K562 (cell line): ENCODE results near the gene MYOC. TPM values are rescaled to one million over a fixed set of nuclear protein-coding genes. Genes with fewer than 3 reads are reported as not detected.

Experiments
- ATAC-seq: fragments of 200-7000 bp; cut with Tn5 transposase; 3 replicates; pipeline ENCODE4 v1.9.1; 2020; ENCODE audit warnings: moderate library complexity
- BruUV-seq: library from RNA; stranded (reverse); fragments of 400-500 nt; replicated peaks from 2 replicates; lab custom pipeline; 2021; lab: Mats Ljungman, UMichigan
- CTCF ChIA-PET: fragments of 300-600 bp; formaldehyde crosslinking; extraction: SDS; loops from one replicate; lab custom pipeline; 2021; ENCODE audit warnings: low intra/inter-chr PET ratio; lab: Yijun Ruan, JAX
- POLR2A ChIA-PET: fragments of 300-600, 350-650 bp; sonication (Branson Sonifier 250); formaldehyde crosslinking; extraction: SDS; loops from one replicate; lab custom pipeline; 2021; ENCODE audit warnings: antibody characterized with exemption, inconsistent platforms; lab: Yijun Ruan, JAX
- DNase-seq, 4 experiments: peaks; one replicate each; pipeline versions ENCODE4 v3.0.0 to v3.0.0-alpha.2; 2011 to 2018; ENCODE audit warnings: low spot score in 3 of 4, mixed read lengths in 3 of 4; ENCODE audit errors: extremely low read depth in 1 of 4
- FAIRE-seq: peaks from 2 replicates; lab custom pipeline; 2011; peaks lifted over from hg19 to GRCh38; lab: Jason Lieb, UNC
- H2AFZ ChIP-seq: 2 replicates; pipeline ENCODE4 v1.6.0; 2011; ENCODE audit warnings: low read depth, low read length, control low read depth, inconsistent platforms
- H3K27ac ChIP-seq: fragments of 200-600 bp; 3 replicates; pipeline ENCODE4 v1.8.0; 2011; ENCODE audit warnings: low read depth, mild to moderate bottlenecking, control low read depth, inconsistent platforms, low read length, moderate library complexity, mixed read lengths; ENCODE audit errors: extremely low read depth
- H3K27me3 ChIP-seq, 2 experiments: fragments of 300-600 bp in 1 of 2; 2 replicates in 1 of 2; 3 replicates in 1 of 2; pipeline versions ENCODE4 v1.6.0 to v1.8.0; 2011; ENCODE audit warnings: inconsistent platforms in 2 of 2, low read length in 2 of 2, mild to moderate bottlenecking in 1 of 2, mixed read lengths in 1 of 2, moderate library complexity in 1 of 2; ENCODE audit not compliant: control insufficient read depth in 2 of 2, insufficient read depth in 2 of 2
- H3K36me3 ChIP-seq: fragments of 300-600 bp; 3 replicates; pipeline ENCODE4 v1.8.0; 2011; ENCODE audit warnings: mild to moderate bottlenecking, low read length, inconsistent platforms; ENCODE audit not compliant: control insufficient read depth, insufficient read depth
- H3K4me1 ChIP-seq, 2 experiments: fragments of 200-600 bp in 1 of 2; replicated peaks in 1 of 2; 2 replicates in 1 of 2; 3 replicates in 1 of 2; pipeline versions ENCODE4 v1.5.1 to v1.8.0; 2011; ENCODE audit warnings: inconsistent platforms in 2 of 2, low read length in 2 of 2, mild to moderate bottlenecking in 1 of 2, mixed read lengths in 1 of 2, moderate library complexity in 1 of 2; ENCODE audit not compliant: control insufficient read depth in 2 of 2, insufficient read depth in 2 of 2
- H3K4me2 ChIP-seq: 2 replicates; pipeline ENCODE4 v1.6.1; 2011; ENCODE audit warnings: low read length, control low read depth, inconsistent platforms, mixed read lengths; ENCODE audit not compliant: insufficient read depth
- H3K4me3 ChIP-seq: fragments of 200-600 bp; sonication (generic), shearing (Covaris generic); 2 replicates; pipeline ENCODE4 v1.5.1; 2016; ENCODE audit warnings: control low read depth, inconsistent platforms
- H3K79me2 ChIP-seq: fragments of 200-600 bp; 3 replicates; pipeline ENCODE4 v1.8.0; 2011; ENCODE audit warnings: low read length, inconsistent platforms; ENCODE audit not compliant: control insufficient read depth, insufficient read depth
- H3K9ac ChIP-seq, 2 experiments: 2 replicates each; pipeline versions ENCODE4 v1.6.0 to v1.6.1; 2011; ENCODE audit warnings: low read depth in 2 of 2, low read length in 2 of 2, control low read depth in 1 of 2, inconsistent platforms in 1 of 2, mild to moderate bottlenecking in 1 of 2, mixed read lengths in 1 of 2; ENCODE audit not compliant: insufficient read depth in 1 of 2
- H3K9me1 ChIP-seq: one replicate; pipeline ENCODE4 v1.6.0; 2011; ENCODE audit warnings: inconsistent platforms, mild to moderate bottlenecking, low read length, moderate library complexity; ENCODE audit not compliant: control insufficient read depth, insufficient read depth
- H3K9me3 ChIP-seq: replicated peaks from 2 replicates; pipeline ENCODE4 v1.5.1; 2011; ENCODE audit warnings: low read depth, low read length, inconsistent platforms; ENCODE audit not compliant: control insufficient read depth, insufficient read depth
- H4K20me1 ChIP-seq: replicated peaks from 2 replicates; pipeline ENCODE4 v1.6.1; 2011; ENCODE audit warnings: low read length, inconsistent platforms, mixed read lengths; ENCODE audit not compliant: control insufficient read depth, insufficient read depth
- CBX1 ChIP-seq: sonication (generic); IDR thresholded peaks from 2 replicates; pipeline ENCODE4 v1.6.1; 2016; ENCODE audit warnings: antibody characterized with exemption, low read depth, mild to moderate bottlenecking
- CBX3 ChIP-seq, 2 experiments: IDR thresholded peaks; 1 replicate in 1 of 2; 2 replicates in 1 of 2; pipeline ENCODE4 v1.6.1; 2012; ENCODE audit warnings: inconsistent platforms in 2 of 2, low read length in 2 of 2, borderline replicate concordance in 1 of 2, control low read depth in 1 of 2
- CREB3 ChIP-seq: fragments of 450-650 bp; conservative IDR thresholded peaks from 2 replicates; pipeline ENCODE4 v1.6.1; 2016; ENCODE audit warnings: missing genetic modification characterization, low read depth, mild to moderate bottlenecking, missing compliant biosample characterization, moderate library complexity
- ESRRA ChIP-seq: fragments of 450-650 bp; IDR thresholded peaks from 2 replicates; pipeline ENCODE4 v1.6.1; 2014; ENCODE audit warnings: low read depth, mild to moderate bottlenecking, moderate library complexity, borderline replicate concordance
- HDGF ChIP-seq: fragments of 450-650 bp; IDR thresholded peaks from 2 replicates; pipeline ENCODE4 v1.6.1; 2016
- JUND ChIP-seq, 2 experiments: IDR thresholded peaks; 2 replicates in 1 of 2; 3 replicates in 1 of 2; pipeline ENCODE4 v1.6.1; 2011; ENCODE audit warnings: borderline replicate concordance in 2 of 2, low read depth in 2 of 2, low read length in 2 of 2, improper control_type of control experiment in 1 of 2, missing biosample characterization in 1 of 2, missing genetic modification characterization in 1 of 2, missing genetic modification reagents in 1 of 2
- KDM1A ChIP-seq, 2 experiments: fragments of 450-650 bp; IDR thresholded peaks; 2 replicates each; pipeline ENCODE4 v1.6.1; 2016; ENCODE audit warnings: mild to moderate bottlenecking in 2 of 2
- KLF1 ChIP-seq: fragments of 450-650 bp; IDR thresholded peaks from 2 replicates; pipeline ENCODE4 v1.6.1; 2016; ENCODE audit warnings: missing genetic modification characterization, missing compliant biosample characterization
- KLF16 ChIP-seq: IDR thresholded peaks from 2 replicates; pipeline ENCODE4 v1.6.1; 2016; ENCODE audit warnings: antibody characterized with exemption
- MYC ChIP-seq, 2 experiments: fragments of 250-450 bp in 1 of 2; sonication (Bioruptor Pico) in 1 of 2; IDR thresholded peaks; 2 replicates each; pipeline versions ENCODE4 v1.5.1 to v1.6.1; 2012 to 2021; ENCODE audit warnings: low read depth in 2 of 2, borderline replicate concordance in 1 of 2, improper control_type of control experiment in 1 of 2, low read length in 1 of 2, mild to moderate bottlenecking in 1 of 2, moderate library complexity in 1 of 2
- NFRKB ChIP-seq: fragments of 450-650 bp; IDR thresholded peaks from 2 replicates; pipeline ENCODE4 v1.6.1; 2016; ENCODE audit warnings: low read depth
- NR2C2 ChIP-seq, 2 experiments: fragments of 200-800 bp in 1 of 2; sonication (Bioruptor generic) in 1 of 2; sonication (generic) in 1 of 2; formaldehyde crosslinking in 1 of 2; IDR thresholded peaks; 2 replicates each; pipeline versions ENCODE4 v1.6.1 to v1.8.0; 2016 to 2022; ENCODE audit warnings: mild to moderate bottlenecking in 1 of 2, missing compliant biosample characterization in 1 of 2, missing genetic modification characterization in 1 of 2, missing genetic modification reagents in 1 of 2
- SMARCA5 ChIP-seq: fragments of 450-650 bp; IDR thresholded peaks from 2 replicates; pipeline ENCODE4 v1.6.1; 2016
- TFAP4 ChIP-seq: sonication (generic); formaldehyde crosslinking; IDR thresholded peaks from 2 replicates; pipeline ENCODE4 v1.8.0; 2022; ENCODE audit warnings: missing genetic modification reagents, mild to moderate bottlenecking, moderate library complexity, borderline replicate concordance
- ZFP36 ChIP-seq: fragments of 150-350 bp; IDR thresholded peaks from 2 replicates; pipeline ENCODE4 v1.6.1; 2018; ENCODE audit warnings: low read length, low read depth; ENCODE audit not compliant: partially characterized antibody
- WGBS: fragments of 100-300 bp; shearing (Covaris generic); methylation state at CpG from one replicate; pipeline ENCODE4 v1.1.6; 2016; ENCODE audit warnings: low coverage, mixed read lengths; ENCODE audit not compliant: insufficient coverage; ENCODE audit errors: missing lambda C conversion rate; 5-methylcytosine and 5-hydroxymethylcytosine counted together
- in situ Hi-C: fragments of 300-500 bp; cut with MboI; formaldehyde crosslinking; loops from 4 replicates; pipeline ENCODE4 v1.15.0; 2018; ENCODE audit warnings: inconsistent platforms, mixed read lengths
- intact Hi-C: fragments of 100-400 bp; cut with micrococcal nuclease; formaldehyde crosslinking; loops from 2 replicates; pipeline ENCODE4 v1.14.2; 2022
- polyA plus RNA-seq, 8 experiments: library from polyadenylated mRNA; depleted of rRNA in 4 of 8; stranded (reverse) in 5 of 8; unstranded in 3 of 8; fragments of >200 nt; fragmentation: Nextera tagmentation in 2 of 8; fragmentation: Illumina TruSeq in 1 of 8; extraction: Ambion mirVana in 2 of 8; extraction: Trizol in 1 of 8; gene quantifications; 2 replicates each; pipeline versions ENCODE4 v1.2.1 to v1.2.3, GENCODE V29; 2011 to 2014; ENCODE audit warnings: inconsistent platforms in 1 of 8, missing spikeins in 1 of 8
- total RNA-seq, 7 experiments: library from RNA; depleted of rRNA in 6 of 7; stranded (reverse); fragments of >200 nt in 6 of 7; fragmentation: Illumina TruSeq in 2 of 7; extraction: Trizol in 2 of 7; gene quantifications; 2 replicates each; pipeline versions ENCODE4 v1.2.1 to v1.2.3, GENCODE V29; 2011 to 2021; ENCODE audit warnings: low replicate concordance in 1 of 7

Gene MYOC
- total and polyA plus RNA-seq, 9 of the 15 experiments (the other 6 are each of a cell fraction or from before 2014, with no cell fraction given): not detected

- Histone ChIP-seq H3K4me2 (peak overlapping the region; percentile 63), H3K9me1 (no peaks in the 10 kb centered on the region), H4K20me1 (no peaks in the 10 kb centered on the region), H2AFZ (peak overlapping the region; percentile 87), H3K27me3 (peaks cover 4 to 23% of the 10 kb centered on the region in 2 experiments; a peak in 3 of 5 replicates), H3K36me3 (no peaks in the 10 kb centered on the region), H3K9ac (peak overlapping the region in 1 of 2 experiments; percentile 67; a peak in 2 of 4 replicates), H3K9me3 (no peaks in the 10 kb centered on the region), H3K4me1 (peaks cover 0 to 4% of the 10 kb centered on the region in 2 experiments; a peak in 2 of 5 replicates), H3K4me3 (no peak overlapping the region), H3K27ac (no peak overlapping the region), H3K79me2 (no peaks in the 10 kb centered on the region)
- peak; percentile 97 for ATAC-seq
- ChIA-PET CTCF (interaction anchor here (0.6 to 1.5 kb wide), 3 partner anchors 78 to 340 kb away, joined by 3 to 6 read pairs (median 3); no protein-coding TSS in a partner anchor), POLR2A (interaction anchor here (0.5 to 1.7 kb wide), 5 partner anchors 9 to 888 kb away, joined by 3 to 6 read pairs (median 4); partner anchors contain the start of gene SUCO)
- peak; percentile 69 to 91 (median 72) for DNase-seq
- 5% methylated on average over 15 of the region's 15 CpGs for WGBS
- in situ Hi-C loops (loop anchor here (5.0 kb wide), 1 partner anchor 337 kb away; no protein-coding TSS in a partner anchor), intact Hi-C loops (loop anchor here (1.0 to 10.0 kb wide), 5 partner anchors 72 to 780 kb away; partner anchors contain the start of genes C1orf105 and DNM3)
- peak; percentile 92 for FAIRE-seq
- BruUV-seq: no TSS peak
- TF ChIP-seq CBX1 (peak; percentile 80; the same call in 1 of the 2 replicates), ZFP36 (peak; percentile 94), NR2C2 (CRISPR knock-in tag; IDR thresholded peaks at IDR 0.05) (0 out of 2 replicates have a peak, but pooled peaks have one; percentile 38), NR2C2 (tag; IDR thresholded peaks at IDR 0.05) (no peak), KLF1 (tag) (no peak), ESRRA (no peak), MYC (IDR thresholded peaks at IDR 0.05; ENCODE audit: low read depth, low read length) (0 out of 2 replicates have a peak, but pooled peaks have one; percentile 18), MYC (CRISPR knock-in tag; IDR thresholded peaks at IDR 0.05; ENCODE audit: borderline replicate concordance, low read depth) (no peak), NFRKB (no peak), TFAP4 (CRISPR knock-in tag) (peak; percentile 49; the same call in 1 of the 2 replicates), SMARCA5 (peak; percentile 92), JUND (IDR thresholded peaks at IDR 0.05; ENCODE audit: borderline replicate concordance, low read depth, low read length) (no peak; the same call in 1 of the 2 replicates), JUND (tag; IDR thresholded peaks at IDR 0.05; ENCODE audit: borderline replicate concordance, low read depth, low read length) (peak; percentile 39; the same call in 1 of the 3 replicates), KLF16 (no peak), KDM1A (IDR thresholded peaks at IDR 0.05) (peak; percentile 81 to 91), CREB3 (tag) (no peak), HDGF (0 out of 2 replicates have a peak, but pooled peaks have one; percentile 41), CBX3 (IDR thresholded peaks at IDR 0.05; ENCODE audit: borderline replicate concordance in 1 of 2, low read length in 2 of 2) (peak in 1 of 2 experiments; percentile 90; a peak in 2 of 3 replicates)
Measured at GRCh38 chr1:171644805-171645483, 7.5 kb downstream of the MYOC start.
